ENCODE data around the gene DENND4B.
A peak's percentile ranks its signal among the peaks of the same experiment; 100 is the strongest.

The DENND4B gene

DNA sequence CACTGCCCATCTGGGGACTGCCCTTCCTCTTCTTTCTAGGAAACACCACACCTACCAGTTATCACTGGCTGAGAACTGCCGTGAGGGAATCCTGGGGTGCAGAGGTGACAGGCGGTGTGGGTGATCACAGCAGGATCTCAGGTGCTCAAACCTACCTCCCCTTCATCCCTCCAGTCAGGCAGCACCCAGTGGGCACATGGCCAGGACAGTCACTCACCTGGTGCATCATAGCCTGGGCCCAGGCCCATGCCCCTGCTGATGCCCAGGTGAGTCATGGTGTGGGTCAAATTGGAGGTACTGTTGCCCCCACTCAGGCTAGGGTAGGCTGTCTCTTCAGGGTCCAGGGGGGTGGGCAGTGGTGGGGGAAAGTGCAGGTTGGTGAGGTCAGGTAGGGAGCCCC, 5.3 kb upstream of the DENND4B start:
- DNase-seq (ENCODE audit: low spot score in 2 of 2): no peak
- H3K4me1 ChIP-seq: peaks cover 5% of the 10 kb centered on the region
- no peaks in the 10 kb centered on the region for H3K27me3 ChIP-seq (ENCODE audit: low read depth)
- in situ Hi-C loops (cut with MboI; ENCODE audit: low sequenced_read_pairs): no loop called here
- H3K36me3 ChIP-seq (replicated peaks): peaks cover 30% of the 10 kb centered on the region
- no peaks in the 10 kb centered on the region for H3K9me3 ChIP-seq
- no peak overlapping the region for H3K4me3 ChIP-seq

DNA sequence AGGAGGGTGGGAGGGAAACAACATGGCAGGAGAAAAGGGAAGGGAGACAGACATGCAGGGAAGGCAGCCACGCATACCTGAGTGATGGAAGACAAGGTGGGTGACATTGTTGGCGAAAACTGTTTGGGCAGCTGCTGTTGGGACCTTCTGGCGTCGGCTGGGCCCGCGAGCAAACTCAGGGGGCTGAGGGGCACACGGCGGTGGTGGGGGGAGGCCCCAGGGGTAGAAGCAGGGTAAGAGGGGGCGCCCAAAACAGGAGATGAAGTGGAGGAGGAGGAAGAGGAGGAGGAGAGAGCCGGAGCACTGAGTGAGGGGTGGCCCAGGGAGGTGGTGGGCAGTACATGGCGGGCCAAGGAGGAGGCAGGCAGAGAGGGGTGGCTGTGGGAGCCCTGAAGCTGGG, 4.7 kb upstream of the DENND4B start:
- peaks cover 4% of the 10 kb centered on the region for H3K4me1 ChIP-seq
- H3K9me3 ChIP-seq: no peaks in the 10 kb centered on the region
- no peaks in the 10 kb centered on the region for H3K27me3 ChIP-seq (ENCODE audit: low read depth)
- H3K4me3 ChIP-seq: no peak overlapping the region
- in situ Hi-C loops (cut with MboI; ENCODE audit: low sequenced_read_pairs): no loop called here
- peaks cover 32% of the 10 kb centered on the region for H3K36me3 ChIP-seq (replicated peaks)
- no peak for DNase-seq (ENCODE audit: low spot score in 2 of 2)

DNA sequence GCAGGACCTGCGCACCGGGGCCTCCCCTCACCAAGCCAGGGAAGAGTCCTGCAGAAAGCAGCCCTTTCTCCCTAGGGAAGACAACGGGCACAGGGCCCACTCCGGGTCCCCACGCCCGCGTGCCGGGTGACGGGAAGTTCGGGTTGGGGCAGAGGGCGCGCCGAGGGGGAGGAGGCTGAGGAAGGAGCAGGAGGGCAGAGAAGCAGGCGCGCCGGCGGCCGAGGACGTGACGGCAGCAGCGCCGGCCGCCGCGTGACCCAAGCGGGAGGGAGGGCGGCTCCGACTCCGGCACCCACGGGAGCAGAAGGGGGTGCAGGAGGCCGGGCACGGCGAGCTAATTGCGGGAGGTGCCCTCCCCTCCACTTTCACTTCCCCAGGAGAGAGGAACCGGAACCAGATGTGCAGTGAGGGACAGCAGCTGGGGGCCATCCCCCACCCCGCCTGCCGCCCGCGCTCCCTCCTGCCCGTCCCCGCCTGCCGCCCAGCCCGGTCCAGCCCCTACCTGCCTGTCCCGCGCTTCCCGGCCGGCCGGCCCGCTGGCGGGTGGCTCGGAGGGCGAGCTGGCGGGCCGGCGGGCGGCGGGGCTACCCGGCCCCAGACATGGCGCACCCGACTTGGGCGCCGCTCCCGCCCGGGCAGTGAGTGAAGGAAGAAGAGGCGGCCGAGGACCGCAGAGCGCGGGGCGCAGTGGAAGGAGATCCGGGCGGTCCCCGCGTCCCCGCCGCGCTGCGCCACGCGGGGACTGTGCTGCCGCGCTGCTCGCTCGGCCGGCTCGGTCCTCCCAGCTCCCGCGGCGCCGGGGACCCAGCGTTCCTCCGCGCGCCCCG, 510 bp downstream of the DENND4B start:
- peaks cover 11% of the 10 kb centered on the region for H3K4me1 ChIP-seq
- peaks cover 39% of the 10 kb centered on the region for H3K36me3 ChIP-seq (replicated peaks)
- in situ Hi-C loops (cut with MboI; ENCODE audit: low sequenced_read_pairs): loop anchor here (10.0 kb wide), 1 partner anchor 121 kb away; no protein-coding TSS in a partner anchor
- DNase-seq (ENCODE audit: low spot score in 2 of 2): peak in 1 of 2 experiments; percentile 66
- no peaks in the 10 kb centered on the region for H3K9me3 ChIP-seq
- peak overlapping the region; percentile 65 for H3K4me3 ChIP-seq
- no peaks in the 10 kb centered on the region for H3K27me3 ChIP-seq (ENCODE audit: low read depth)

DNA sequence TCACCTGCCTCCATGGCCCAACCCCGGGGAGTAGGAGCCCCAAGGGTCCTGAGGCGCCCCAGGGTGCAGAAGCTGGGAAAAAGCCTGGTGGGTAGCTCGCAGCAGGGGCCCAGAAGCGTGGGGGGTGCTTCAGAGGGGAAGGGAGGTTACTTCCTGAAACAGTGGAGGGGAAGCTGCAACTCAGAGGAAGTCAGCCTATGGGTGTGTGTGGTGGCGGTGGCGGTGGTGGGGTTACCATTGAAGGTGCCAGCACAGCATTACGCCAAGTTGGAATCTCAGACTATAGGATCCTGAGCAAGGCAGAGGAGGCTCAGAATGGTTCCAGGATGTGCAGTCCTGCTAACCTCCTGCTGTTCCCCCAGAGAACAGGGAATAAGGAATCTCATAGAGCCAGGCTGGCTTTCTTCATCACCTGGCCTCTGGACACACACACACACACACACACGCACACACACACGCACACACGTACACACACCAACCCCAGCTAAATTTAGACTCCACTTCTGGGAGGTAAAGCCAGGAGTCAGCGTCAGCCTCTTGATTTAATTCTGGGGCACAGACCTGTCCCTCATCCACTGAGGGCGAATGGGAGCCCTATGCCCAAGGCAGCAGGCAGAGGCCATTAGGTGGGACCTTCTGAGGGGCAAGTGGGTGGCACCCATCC, 1.3 kb downstream of the DENND4B start:
- DNase-seq (ENCODE audit: low spot score in 2 of 2): peak in 1 of 2 experiments; percentile 29

DNA sequence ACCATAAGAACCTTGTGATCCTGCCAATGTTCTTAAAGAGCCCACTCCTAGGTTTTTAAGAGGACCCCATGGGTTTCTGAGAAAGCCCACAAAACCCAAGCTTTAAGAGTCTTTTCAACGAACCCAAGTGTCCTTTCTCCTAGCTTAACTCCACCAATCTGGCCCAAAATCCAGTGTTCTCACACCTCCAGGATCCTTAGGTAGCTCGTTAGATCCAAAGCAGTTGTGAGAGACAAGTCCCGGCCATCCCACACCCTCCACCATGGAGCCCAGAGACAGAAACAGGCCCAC, 1.7 kb downstream of the DENND4B start:
- Histone ChIP-seq H3K4me3 (peak overlapping the region; percentile 65), H3K27me3 (ENCODE audit: low read depth) (no peaks in the 10 kb centered on the region), H3K9me3 (no peaks in the 10 kb centered on the region), H3K4me1 (peaks cover 11% of the 10 kb centered on the region), H3K36me3 (replicated peaks) (peaks cover 49% of the 10 kb centered on the region)
- no peak for DNase-seq (ENCODE audit: low spot score in 2 of 2)
- in situ Hi-C loops (cut with MboI; ENCODE audit: low sequenced_read_pairs): loop anchor here (10.0 kb wide), 1 partner anchor 120 kb away; no protein-coding TSS in a partner anchor

More for the DNA sequence above, 1.3 kb downstream of the DENND4B start:
- H3K4me3 ChIP-seq: peak overlapping the region; percentile 65
- H3K27me3 ChIP-seq (ENCODE audit: low read depth): no peaks in the 10 kb centered on the region
- peaks cover 47% of the 10 kb centered on the region for H3K36me3 ChIP-seq (replicated peaks)
- in situ Hi-C loops (cut with MboI; ENCODE audit: low sequenced_read_pairs): loop anchor here (10.0 kb wide), 1 partner anchor 120 kb away; no protein-coding TSS in a partner anchor
- H3K4me1 ChIP-seq: peaks cover 11% of the 10 kb centered on the region
- no peaks in the 10 kb centered on the region for H3K9me3 ChIP-seq

DNA sequence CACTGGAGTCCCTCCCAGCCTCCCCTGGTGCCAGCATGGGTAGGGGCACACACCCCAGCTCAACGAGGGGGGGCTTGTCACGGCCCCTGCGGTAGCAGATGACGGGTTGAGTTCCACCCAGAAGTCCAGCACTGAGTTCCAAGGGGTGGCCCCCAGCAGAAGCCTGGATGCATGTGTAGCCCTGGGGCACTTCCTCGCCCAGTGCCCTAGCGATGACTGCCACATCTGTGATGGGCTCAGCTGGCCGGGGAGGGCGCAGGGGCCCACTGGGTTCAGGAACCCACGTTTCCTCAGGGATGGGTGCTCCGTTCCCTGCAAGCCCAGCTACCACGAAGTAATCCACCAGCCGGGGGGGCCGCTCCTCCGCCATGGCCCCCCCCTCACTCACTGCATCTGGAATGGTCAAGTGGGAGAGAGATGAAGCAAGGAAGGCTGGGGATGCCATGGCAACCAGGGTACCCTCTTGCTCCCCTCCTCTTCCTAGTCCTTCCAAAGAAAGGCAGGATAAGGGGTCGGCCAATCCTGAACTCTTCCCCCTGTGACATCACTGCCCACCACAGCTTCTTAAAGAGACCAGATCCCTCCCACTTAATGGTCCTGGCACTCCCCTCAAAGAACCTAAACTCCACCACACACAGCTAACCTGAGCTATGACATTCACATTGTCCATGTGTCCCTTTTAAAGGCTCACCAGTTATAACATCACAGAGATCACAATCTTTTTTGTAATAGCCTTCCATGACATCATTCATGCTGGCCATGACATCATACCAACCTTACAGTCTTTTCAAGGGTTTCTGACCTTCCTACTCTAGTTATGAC, 2.3 kb downstream of the DENND4B start:
- H3K4me3 ChIP-seq: peak overlapping the region; percentile 65
- in situ Hi-C loops (cut with MboI; ENCODE audit: low sequenced_read_pairs): loop anchor here (10.0 kb wide), 1 partner anchor 119 kb away; no protein-coding TSS in a partner anchor
- no peak for DNase-seq (ENCODE audit: low spot score in 2 of 2)

DNA sequence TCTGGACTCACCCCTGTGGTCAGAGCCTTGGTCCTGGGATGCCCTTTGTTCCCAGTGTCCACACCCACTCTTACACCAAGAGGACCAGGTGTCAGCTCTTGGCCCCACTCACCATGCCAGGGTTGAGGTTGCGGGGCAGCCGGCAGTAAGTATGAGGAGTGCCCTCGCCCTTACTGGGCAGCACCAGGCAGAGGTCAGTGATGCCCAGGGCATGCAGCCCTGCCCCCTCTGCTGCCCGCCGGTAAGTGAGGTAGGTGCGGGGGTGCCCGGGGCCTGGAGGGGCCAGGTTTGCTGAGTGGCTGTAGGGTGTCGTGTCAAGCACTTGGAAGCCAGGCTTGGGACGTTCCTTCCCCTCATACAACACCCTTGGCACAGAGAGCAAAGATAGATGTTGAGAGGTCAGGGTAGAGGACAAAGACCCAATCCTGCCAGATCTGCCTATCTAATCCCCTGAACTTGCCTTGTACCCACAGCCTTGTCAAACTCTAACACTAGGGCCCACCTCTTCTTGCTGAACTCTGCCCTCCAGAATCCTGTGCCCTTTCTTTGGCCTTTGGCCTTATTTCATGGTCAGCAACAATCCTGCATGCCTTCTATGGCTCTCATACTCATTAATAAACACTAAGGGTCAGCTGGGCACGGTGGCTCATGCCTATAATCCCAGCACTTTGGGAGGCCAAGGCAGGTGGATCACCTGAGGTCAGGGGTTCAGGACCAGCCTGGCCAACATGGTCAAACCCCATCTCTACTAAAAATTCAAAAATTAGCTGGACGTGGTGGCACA, 3.6 kb downstream of the DENND4B start:
- Histone ChIP-seq H3K9me3 (no peaks in the 10 kb centered on the region), H3K36me3 (replicated peaks) (peaks cover 60% of the 10 kb centered on the region), H3K4me3 (no peak overlapping the region), H3K4me1 (peaks cover 11% of the 10 kb centered on the region), H3K27me3 (ENCODE audit: low read depth) (no peaks in the 10 kb centered on the region)
- in situ Hi-C loops (cut with MboI; ENCODE audit: low sequenced_read_pairs): loop anchor here (10.0 kb wide), 1 partner anchor 118 kb away; no protein-coding TSS in a partner anchor
- no peak for DNase-seq (ENCODE audit: low spot score in 2 of 2)

More for the DNA sequence above, 2.3 kb downstream of the DENND4B start:
- Histone ChIP-seq H3K4me1 (peaks cover 11% of the 10 kb centered on the region), H3K9me3 (no peaks in the 10 kb centered on the region), H3K36me3 (replicated peaks) (peaks cover 55% of the 10 kb centered on the region), H3K27me3 (ENCODE audit: low read depth) (no peaks in the 10 kb centered on the region)

DNA sequence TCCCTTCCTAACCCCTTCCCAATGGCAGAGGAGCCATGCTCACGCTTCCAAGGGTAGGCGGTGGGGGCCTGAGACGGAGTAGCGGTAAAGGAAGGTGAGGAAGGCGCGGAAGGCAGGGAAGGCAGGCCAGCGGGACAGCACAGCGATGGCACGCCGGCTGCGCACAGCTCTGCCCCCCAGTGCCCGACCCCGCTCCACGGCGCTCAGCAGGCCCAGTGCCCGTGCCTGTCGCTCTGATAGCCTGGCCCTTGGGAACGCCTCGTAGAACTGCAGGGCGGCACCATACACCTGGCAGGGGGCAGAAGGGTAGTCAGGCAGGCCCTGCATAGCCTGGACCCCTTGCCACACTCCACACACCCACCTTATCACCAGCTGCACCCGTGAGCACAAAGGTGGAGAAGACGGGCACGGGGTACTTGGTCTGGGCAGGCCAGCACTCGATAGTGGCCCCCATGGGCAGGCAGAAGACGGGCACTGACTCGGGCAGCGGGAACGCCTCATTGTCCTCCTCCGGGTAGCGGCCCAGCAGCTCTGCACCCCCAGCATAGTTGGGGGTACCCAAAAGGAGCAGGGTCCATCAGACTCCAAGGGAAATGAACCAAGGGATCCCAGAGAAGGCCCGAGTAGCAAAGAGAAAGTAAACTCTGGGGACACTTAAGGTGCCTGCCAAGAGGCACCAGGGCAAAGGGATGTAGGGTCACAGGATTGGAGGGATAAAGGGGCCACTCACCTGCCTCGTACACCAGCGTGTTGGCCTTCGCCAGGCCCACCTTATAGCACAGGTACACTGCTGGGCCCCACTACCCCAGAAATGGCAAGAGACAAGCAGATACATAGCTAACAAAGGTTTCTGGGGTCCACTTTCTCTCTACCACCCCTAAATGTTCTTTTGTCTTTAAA, 4.4 kb downstream of the DENND4B start:
- H3K4me3 ChIP-seq: no peak overlapping the region
- no peaks in the 10 kb centered on the region for H3K9me3 ChIP-seq
- in situ Hi-C loops (cut with MboI; ENCODE audit: low sequenced_read_pairs): loop anchor here (10.0 kb wide), 1 partner anchor 117 kb away; no protein-coding TSS in a partner anchor
- H3K4me1 ChIP-seq: peaks cover 11% of the 10 kb centered on the region
- H3K27me3 ChIP-seq (ENCODE audit: low read depth): no peaks in the 10 kb centered on the region
- peaks cover 64% of the 10 kb centered on the region for H3K36me3 ChIP-seq (replicated peaks)
- no peak for DNase-seq (ENCODE audit: low spot score in 2 of 2)

DNA sequence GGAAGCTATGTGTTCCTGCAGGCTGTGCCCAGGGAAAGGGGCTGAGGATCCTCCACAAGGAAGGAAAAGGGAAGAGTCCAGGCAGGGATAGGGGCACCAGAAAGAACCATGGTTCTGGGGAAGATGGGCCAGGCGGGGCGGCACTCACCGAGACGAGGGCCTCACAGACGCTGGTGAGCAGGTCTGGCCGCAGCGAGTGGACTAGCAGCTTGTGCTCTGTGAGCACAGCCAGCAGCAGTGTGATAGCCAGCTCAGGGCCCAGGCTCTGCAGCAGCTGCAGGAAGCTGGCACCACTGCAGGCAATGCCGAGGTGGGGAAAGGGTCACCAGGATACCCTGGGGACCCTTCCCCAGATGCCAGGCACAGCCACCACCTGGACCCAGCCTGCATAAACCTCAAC, 5.8 kb downstream of the DENND4B start:
- in situ Hi-C loops (cut with MboI; ENCODE audit: low sequenced_read_pairs): loop anchor here (10.0 kb wide), 1 partner anchor 116 kb away; no protein-coding TSS in a partner anchor
- Histone ChIP-seq H3K4me3 (no peak overlapping the region), H3K4me1 (peaks cover 7% of the 10 kb centered on the region), H3K27me3 (ENCODE audit: low read depth) (no peaks in the 10 kb centered on the region), H3K36me3 (replicated peaks) (peaks cover 73% of the 10 kb centered on the region), H3K9me3 (no peaks in the 10 kb centered on the region)
- no peak for DNase-seq (ENCODE audit: low spot score in 2 of 2)

DNA sequence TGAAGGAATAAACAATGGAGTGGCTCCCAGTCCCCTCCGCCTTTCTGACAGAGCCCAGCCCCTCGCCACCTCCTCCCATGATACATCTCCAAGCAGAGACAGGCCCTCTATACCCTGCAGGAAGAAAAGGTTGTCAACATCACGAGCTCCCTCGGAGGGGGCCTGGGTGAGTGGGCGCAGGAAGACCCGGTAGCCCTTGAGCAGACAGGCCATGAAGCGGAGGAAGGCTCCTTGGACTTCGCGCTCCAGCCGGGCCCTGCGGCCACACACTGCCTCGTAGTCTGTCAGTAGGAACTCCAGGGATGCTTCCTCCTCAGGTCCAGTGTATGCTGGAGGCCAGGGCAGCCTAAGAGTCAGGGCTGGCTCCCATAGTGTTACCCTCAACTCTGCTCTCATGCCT, 7.0 kb downstream of the DENND4B start:
- Histone ChIP-seq H3K4me1 (no peaks in the 10 kb centered on the region; the same call in 1 of the 2 replicates), H3K27me3 (ENCODE audit: low read depth) (no peaks in the 10 kb centered on the region), H3K36me3 (replicated peaks) (peaks cover 81% of the 10 kb centered on the region), H3K9me3 (no peaks in the 10 kb centered on the region), H3K4me3 (no peak overlapping the region)
- DNase-seq (ENCODE audit: low spot score in 2 of 2): no peak
- in situ Hi-C loops (cut with MboI; ENCODE audit: low sequenced_read_pairs): no loop called here

DNA sequence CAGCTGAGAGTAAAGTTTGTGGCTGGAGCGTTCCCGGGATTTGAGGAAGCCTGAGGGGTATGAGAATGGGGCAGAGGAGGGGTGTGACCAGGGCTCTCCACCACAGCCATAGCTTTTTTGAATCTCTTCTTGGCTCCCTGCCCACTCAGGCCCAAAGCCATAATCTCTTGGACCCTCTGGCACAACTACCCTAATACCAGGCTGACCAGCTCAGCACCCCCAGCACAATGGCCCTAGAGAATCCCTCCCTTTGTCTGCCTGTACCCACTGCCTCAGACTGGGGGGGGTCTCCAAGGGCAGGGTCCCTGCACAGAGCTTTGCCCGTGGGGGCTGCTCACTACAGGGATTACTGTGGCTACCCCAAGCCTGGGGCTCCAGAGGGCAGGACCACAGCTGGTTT, 7.5 kb downstream of the DENND4B start:
- H3K27me3 ChIP-seq (ENCODE audit: low read depth): no peaks in the 10 kb centered on the region
- in situ Hi-C loops (cut with MboI; ENCODE audit: low sequenced_read_pairs): no loop called here
- H3K4me1 ChIP-seq: no peaks in the 10 kb centered on the region
- no peak for DNase-seq (ENCODE audit: low spot score in 2 of 2)
- peaks cover 83% of the 10 kb centered on the region for H3K36me3 ChIP-seq (replicated peaks)
- no peak overlapping the region for H3K4me3 ChIP-seq
- H3K9me3 ChIP-seq: no peaks in the 10 kb centered on the region

DNA sequence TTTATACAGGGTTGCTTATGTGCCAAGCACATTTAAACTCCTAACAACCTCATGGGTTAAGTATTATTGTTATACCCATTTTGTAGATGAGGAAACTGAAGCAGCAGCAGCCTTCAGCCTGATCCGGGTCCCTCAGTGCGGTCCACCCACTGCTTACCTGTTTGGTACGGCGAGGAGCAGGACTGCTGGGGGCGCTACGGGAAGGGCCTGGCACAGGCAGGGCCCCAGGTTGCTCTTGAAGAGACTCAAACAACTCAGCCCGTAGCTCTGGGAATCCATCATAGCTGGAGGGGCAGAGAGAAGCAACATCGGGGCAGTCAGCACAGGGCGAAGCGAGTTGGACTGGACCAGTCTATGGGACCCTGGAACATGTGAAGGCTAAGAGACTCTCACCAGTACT, 9.2 kb downstream of the DENND4B start:
- in situ Hi-C loops (cut with MboI; ENCODE audit: low sequenced_read_pairs): no loop called here
- DNase-seq (ENCODE audit: low spot score in 2 of 2): no peak
- Histone ChIP-seq H3K36me3 (replicated peaks) (peaks cover 85% of the 10 kb centered on the region), H3K27me3 (ENCODE audit: low read depth) (no peaks in the 10 kb centered on the region), H3K9me3 (no peaks in the 10 kb centered on the region), H3K4me1 (no peaks in the 10 kb centered on the region), H3K4me3 (no peak overlapping the region)
